Adrenal gland (tissue), 5 donors: Measurements from ENCODE around the gene TSPAN18.

Experiments used
- POLR2A ChIP-seq, 2 donors: fragments of 450-650 bp; IDR thresholded peaks; one replicate each; pipeline ENCODE4 v1.6.1; 2017; ENCODE audit warnings: antibody characterized with exemption in 2 of 2, mild to moderate bottlenecking in 2 of 2, moderate library complexity in 1 of 2
- TF ChIP-seq, protein P1 (sequence below), 6 experiments: fragments of 450-650 bp in 4 of 6; fragments of 200-600 bp in 2 of 6; sonication (generic) in 1 of 6; IDR thresholded peaks; 1 replicate in 5 of 6; 2 replicates in 1 of 6; pipeline versions ENCODE4 v1.5.1 to v1.8.0; 2016 to 2021; ENCODE audit warnings: antibody characterized with exemption in 6 of 6, mild to moderate bottlenecking in 2 of 6, moderate library complexity in 1 of 6
- donor health status: DM: no; HTN: no; CAD: no.

DNA sequence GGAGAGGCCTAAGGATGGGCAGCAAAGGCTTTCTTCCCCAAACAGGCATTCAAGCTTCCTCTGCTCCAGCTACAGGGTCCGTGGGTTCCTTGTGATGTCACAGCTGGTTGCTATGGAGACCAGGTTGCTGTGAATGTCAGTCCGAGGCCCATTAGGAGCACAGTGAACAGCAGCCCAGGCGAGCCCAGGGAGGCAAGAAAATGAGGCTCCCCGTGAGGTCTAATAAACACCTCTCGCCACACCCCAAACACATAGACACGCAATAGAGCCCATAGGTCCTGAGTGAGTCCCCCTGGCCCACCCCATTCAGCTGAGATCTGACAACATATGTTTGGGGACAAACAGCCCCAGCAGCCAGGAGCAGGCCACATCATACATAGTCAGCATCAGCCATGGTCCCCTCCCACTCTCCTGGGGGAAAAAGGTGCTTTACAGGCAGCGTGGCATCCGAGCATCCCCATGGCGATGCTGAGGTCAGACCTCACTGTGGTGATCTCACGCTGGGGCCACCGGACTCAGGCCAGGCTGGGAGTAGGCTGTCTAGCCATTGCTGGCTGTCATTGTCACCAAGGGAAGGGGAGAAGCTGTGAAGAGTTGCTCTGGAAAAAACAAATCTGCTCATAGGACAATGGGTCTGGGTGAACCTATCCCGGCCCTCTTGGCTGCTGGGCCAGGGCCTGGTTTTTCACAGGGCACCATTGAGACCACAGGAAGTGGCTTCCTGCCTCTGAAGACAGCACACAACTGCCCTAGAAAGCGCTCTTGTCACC, 247.1 kb downstream of the TSPAN18 start:
- no peak for TF ChIP-seq POLR2A (IDR thresholded peaks at IDR 0.05)
- TF ChIP-seq, protein P1, sequence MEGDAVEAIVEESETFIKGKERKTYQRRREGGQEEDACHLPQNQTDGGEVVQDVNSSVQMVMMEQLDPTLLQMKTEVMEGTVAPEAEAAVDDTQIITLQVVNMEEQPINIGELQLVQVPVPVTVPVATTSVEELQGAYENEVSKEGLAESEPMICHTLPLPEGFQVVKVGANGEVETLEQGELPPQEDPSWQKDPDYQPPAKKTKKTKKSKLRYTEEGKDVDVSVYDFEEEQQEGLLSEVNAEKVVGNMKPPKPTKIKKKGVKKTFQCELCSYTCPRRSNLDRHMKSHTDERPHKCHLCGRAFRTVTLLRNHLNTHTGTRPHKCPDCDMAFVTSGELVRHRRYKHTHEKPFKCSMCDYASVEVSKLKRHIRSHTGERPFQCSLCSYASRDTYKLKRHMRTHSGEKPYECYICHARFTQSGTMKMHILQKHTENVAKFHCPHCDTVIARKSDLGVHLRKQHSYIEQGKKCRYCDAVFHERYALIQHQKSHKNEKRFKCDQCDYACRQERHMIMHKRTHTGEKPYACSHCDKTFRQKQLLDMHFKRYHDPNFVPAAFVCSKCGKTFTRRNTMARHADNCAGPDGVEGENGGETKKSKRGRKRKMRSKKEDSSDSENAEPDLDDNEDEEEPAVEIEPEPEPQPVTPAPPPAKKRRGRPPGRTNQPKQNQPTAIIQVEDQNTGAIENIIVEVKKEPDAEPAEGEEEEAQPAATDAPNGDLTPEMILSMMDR (IDR thresholded peaks at IDR 0.05), result no peak
